H9 (cell line): ENCODE data around the gene INTS15. TPM values are rescaled to one million over a fixed set of nuclear protein-coding genes. Genes with fewer than 3 reads are reported as not detected.

Experiments
- DNase-seq: peaks from one replicate; pipeline ENCODE4 v3.0.0-alpha.2; 2017
- H2AFZ ChIP-seq: one replicate; pipeline ENCODE4 v1.6.1; 2013; ENCODE audit warnings: mild to moderate bottlenecking, low read length, control low read depth, moderate library complexity
- H2AK5ac ChIP-seq: 2 replicates; pipeline ENCODE4 v1.6.1; 2013; ENCODE audit warnings: low read length, control low read depth, mixed read lengths; ENCODE audit not compliant: insufficient read length
- H2BK120ac ChIP-seq: one replicate; pipeline ENCODE4 v1.6.1; 2013; ENCODE audit warnings: low read depth, mild to moderate bottlenecking, low read length, control low read depth, inconsistent platforms; ENCODE audit not compliant: poor library complexity, severe bottlenecking
- H2BK12ac ChIP-seq: 2 replicates; pipeline ENCODE4 v1.6.1; 2013; ENCODE audit warnings: low read length, control low read depth, mixed read lengths, low read depth; ENCODE audit not compliant: insufficient read length
- H2BK15ac ChIP-seq: 2 replicates; pipeline ENCODE4 v1.6.1; 2013; ENCODE audit warnings: low read depth, low read length, control low read depth
- H2BK20ac ChIP-seq: one replicate; pipeline ENCODE4 v1.6.1; 2013; ENCODE audit warnings: low read depth, mild to moderate bottlenecking, low read length, control low read depth, inconsistent platforms; ENCODE audit not compliant: poor library complexity, severe bottlenecking
- H2BK5ac ChIP-seq: 2 replicates; pipeline ENCODE4 v1.6.1; 2013; ENCODE audit warnings: low read length, control low read depth, mixed read lengths; ENCODE audit not compliant: insufficient read length
- H3K14ac ChIP-seq: 2 replicates; pipeline ENCODE4 v1.6.1; 2013; ENCODE audit warnings: low read length, control low read depth; ENCODE audit not compliant: insufficient read depth
- H3K18ac ChIP-seq: 2 replicates; pipeline ENCODE4 v1.6.1; 2013; ENCODE audit warnings: low read depth, mild to moderate bottlenecking, mixed read lengths, low read length, control low read depth; ENCODE audit not compliant: insufficient read length
- H3K23ac ChIP-seq: 2 replicates; pipeline ENCODE4 v1.6.1; 2013; ENCODE audit warnings: low read length, control low read depth, mixed read lengths, low read depth; ENCODE audit not compliant: insufficient read length
- H3K23me2 ChIP-seq: 2 replicates; pipeline ENCODE4 v1.6.1; 2013; ENCODE audit warnings: low read depth, mild to moderate bottlenecking, mixed read lengths, low read length, control low read depth; ENCODE audit not compliant: insufficient read length, poor library complexity, severe bottlenecking
- H3K27ac ChIP-seq: 2 replicates; pipeline ENCODE4 v1.5.1; 2013; ENCODE audit warnings: low read length, control low read depth, mixed read lengths, low read depth; ENCODE audit not compliant: insufficient read length
- H3K27me3 ChIP-seq: 2 replicates; pipeline ENCODE4 v1.6.1; 2013; ENCODE audit warnings: low read length, control low read depth, inconsistent platforms; ENCODE audit not compliant: insufficient read depth
- H3K4ac ChIP-seq: 2 replicates; pipeline ENCODE4 v1.6.1; 2013; ENCODE audit warnings: low read depth, mild to moderate bottlenecking, control low read depth, inconsistent platforms, low read length, moderate library complexity
- H3K4me1 ChIP-seq: 2 replicates; pipeline ENCODE4 v1.6.1; 2013; ENCODE audit warnings: low read length, control low read depth, inconsistent platforms; ENCODE audit not compliant: insufficient read depth
- H3K4me2 ChIP-seq: 2 replicates; pipeline ENCODE4 v1.6.1; 2013; ENCODE audit warnings: low read length, control low read depth, mixed read lengths; ENCODE audit not compliant: insufficient read length, insufficient read depth
- H3K56ac ChIP-seq: 2 replicates; pipeline ENCODE4 v1.6.1; 2013; ENCODE audit warnings: low read depth, mild to moderate bottlenecking, mixed read lengths, low read length, control low read depth; ENCODE audit not compliant: insufficient read length
- H3K79me1 ChIP-seq: 2 replicates; pipeline ENCODE4 v1.6.1; 2013; ENCODE audit warnings: low read depth, mild to moderate bottlenecking, moderate library complexity, low read length, control low read depth, inconsistent platforms; ENCODE audit not compliant: insufficient read depth, poor library complexity, severe bottlenecking
- H3K79me2 ChIP-seq: 2 replicates; pipeline ENCODE4 v1.6.1; 2013; ENCODE audit warnings: low read length, control low read depth, inconsistent platforms; ENCODE audit not compliant: insufficient read depth
- H3K9ac ChIP-seq: 2 replicates; pipeline ENCODE4 v1.6.1; 2013; ENCODE audit warnings: low read length, control low read depth, mixed read lengths; ENCODE audit not compliant: insufficient read length; ENCODE audit errors: extremely low read depth
- H3K9me3 ChIP-seq: one replicate; pipeline ENCODE4 v1.6.1; 2013; ENCODE audit warnings: low read depth, low read length, inconsistent platforms; ENCODE audit not compliant: control insufficient read depth
- H3T11ph ChIP-seq: one replicate; pipeline ENCODE4 v1.6.1; 2013; ENCODE audit warnings: mild to moderate bottlenecking, low read length, control low read depth, inconsistent platforms
- H4K20me1 ChIP-seq: one replicate; pipeline ENCODE4 v1.6.1; 2013; ENCODE audit not compliant: control insufficient read depth, insufficient read length, insufficient read depth
- H4K5ac ChIP-seq: 2 replicates; pipeline ENCODE4 v1.6.1; 2013; ENCODE audit warnings: low read depth, mild to moderate bottlenecking, mixed read lengths, low read length, control low read depth; ENCODE audit not compliant: insufficient read length
- H4K8ac ChIP-seq: replicated peaks from 2 replicates; pipeline ENCODE4 v1.6.1; 2013; ENCODE audit warnings: low read length, control low read depth, mixed read lengths, low read depth; ENCODE audit not compliant: insufficient read length
- H4K91ac ChIP-seq: 2 replicates; pipeline ENCODE4 v1.6.1; 2013; ENCODE audit warnings: low read depth, mild to moderate bottlenecking, moderate library complexity, mixed read lengths, low read length, control low read depth; ENCODE audit not compliant: insufficient read length
- H3K27ac Mint-ChIP-seq, 3 experiments: 2 replicates in 2 of 3; 3 replicates in 1 of 3; pipeline ENCODE4 v1.8.0; 2020 to 2021; ENCODE audit warnings: mixed read lengths in 3 of 3, mild to moderate bottlenecking in 1 of 3, moderate library complexity in 1 of 3
- H3K27me3 Mint-ChIP-seq: 2 replicates; pipeline ENCODE4 v1.8.0; 2021; ENCODE audit warnings: low read depth, mild to moderate bottlenecking, moderate library complexity, mixed read lengths
- H3K36me3 Mint-ChIP-seq, 3 experiments: 2 replicates in 2 of 3; 3 replicates in 1 of 3; pipeline ENCODE4 v1.8.0; 2020 to 2021; ENCODE audit warnings: low read depth in 3 of 3, mixed read lengths in 3 of 3; ENCODE audit not compliant: insufficient read depth in 1 of 3
- H3K4me1 Mint-ChIP-seq, 2 experiments: 2 replicates each; pipeline ENCODE4 v1.8.0; 2020; ENCODE audit warnings: mixed read lengths in 2 of 2
- H3K4me3 Mint-ChIP-seq, 2 experiments: 2 replicates in 1 of 2; 3 replicates in 1 of 2; pipeline ENCODE4 v1.8.0; 2020 to 2021; ENCODE audit warnings: mild to moderate bottlenecking in 2 of 2, mixed read lengths in 2 of 2, moderate library complexity in 1 of 2
- H3K9me3 Mint-ChIP-seq, 2 experiments: 2 replicates in 1 of 2; 3 replicates in 1 of 2; pipeline ENCODE4 v1.8.0; 2020; ENCODE audit warnings: mild to moderate bottlenecking in 2 of 2, mixed read lengths in 2 of 2, moderate library complexity in 1 of 2
- CTCF ChIP-seq: fragments of 200-600 bp; sonication (generic); conservative IDR thresholded peaks from 3 replicates; pipeline ENCODE4 v1.8.0; 2021; ENCODE audit warnings: antibody characterized with exemption, mild to moderate bottlenecking
- WGBS: extraction: QIAGEN DNeasy Blood & Tissue Kit; methylation state at CpG from one replicate; pipeline ENCODE4 v1.1.7; 2013; ENCODE audit warnings: missing lambda C conversion rate, low lambda C conversion rate, mixed read lengths; ENCODE audit not compliant: insufficient read length; ENCODE audit errors: extremely low coverage; 5-methylcytosine and 5-hydroxymethylcytosine counted together
- total RNA-seq: library from RNA; stranded (reverse); gene quantifications from 2 replicates; pipeline ENCODE4 v1.2.1, GENCODE V29; 2021

The INTS15 gene
- total RNA-seq, 1 experiment from 2014 or later, result 42.9 TPM

GRCh38 chr7:6616854-6617643, 27.2 kb downstream of the INTS15 start:
- Histone ChIP-seq H3T11ph (no peak overlapping the region), H2AFZ (no peak overlapping the region), H2BK15ac (no peak overlapping the region), H3K18ac (no peak overlapping the region), H3K23me2 (peaks cover 11% of the 10 kb centered on the region), H2AK5ac (no peak overlapping the region), H3K9ac (no peak overlapping the region), H3K14ac (no peak overlapping the region; the same call in 1 of the 2 replicates), H3K79me1 (no peaks in the 10 kb centered on the region), H2BK20ac (no peak overlapping the region), H3K27me3 (no peaks in the 10 kb centered on the region), H3K4ac (no peak overlapping the region), H3K4me2 (no peak overlapping the region), H3K27ac (no peak overlapping the region), H2BK12ac (no peak overlapping the region), H2BK120ac (no peak overlapping the region), H4K20me1 (no peaks in the 10 kb centered on the region), H3K79me2 (no peaks in the 10 kb centered on the region), H3K4me1 (peaks cover 5% of the 10 kb centered on the region), H4K8ac (no peak overlapping the region), H3K9me3 (no peaks in the 10 kb centered on the region), H4K91ac (no peak overlapping the region), H3K23ac (no peak overlapping the region), H3K56ac (no peak overlapping the region), H4K5ac (no peak overlapping the region), H2BK5ac (no peak overlapping the region)
- WGBS, result no CpG with 5 or more reads among the region's 20 CpGs
- peaks cover 10 to 27% (median 25%) of the 10 kb centered on the region in 3 experiments for H3K36me3 Mint-ChIP-seq
- H3K27me3 Mint-ChIP-seq, result no peaks in the 10 kb centered on the region; the same call in 1 of the 2 replicates
- peak overlapping the region; percentile 54 to 73 for H3K4me3 Mint-ChIP-seq
- no peaks in the 10 kb centered on the region; a peak in 2 of 5 replicates for H3K9me3 Mint-ChIP-seq
- no peak for DNase-seq
- peaks cover 9 to 14% of the 10 kb centered on the region in 2 experiments for H3K4me1 Mint-ChIP-seq
- TF ChIP-seq CTCF, result no peak
- no peak overlapping the region for H3K27ac Mint-ChIP-seq
